Hematopoietic multipotent progenitor cell treated with erythropoietin and hydrocortisone succinate and interleukin-3 and kit ligand, for 6 days (in vitro differentiated cells): ENCODE results near the gene AFG1L.
"Not testable (repeated sequence)": the region's sequence is repeated elsewhere in the genome, so short reads cannot be mapped to it uniquely, and the experiment has no call there.

Experiments used
- DNase-seq: peaks from one replicate; pipeline ENCODE4 v3.0.0-alpha.2; 2015

The AFG1L gene

GRCh38 chr6:108355890-108356289 lies 61.0 kb downstream of the AFG1L start:
- DNase-seq, result no peak

- DNase-seq, result peak; percentile 84
Measured at GRCh38 chr6:108359901-108360882, 65.3 kb downstream of the AFG1L start.

GRCh38 chr6:108360919-108361311 lies 66.1 kb downstream of the AFG1L start:
- DNase-seq, result no peak

DNA sequence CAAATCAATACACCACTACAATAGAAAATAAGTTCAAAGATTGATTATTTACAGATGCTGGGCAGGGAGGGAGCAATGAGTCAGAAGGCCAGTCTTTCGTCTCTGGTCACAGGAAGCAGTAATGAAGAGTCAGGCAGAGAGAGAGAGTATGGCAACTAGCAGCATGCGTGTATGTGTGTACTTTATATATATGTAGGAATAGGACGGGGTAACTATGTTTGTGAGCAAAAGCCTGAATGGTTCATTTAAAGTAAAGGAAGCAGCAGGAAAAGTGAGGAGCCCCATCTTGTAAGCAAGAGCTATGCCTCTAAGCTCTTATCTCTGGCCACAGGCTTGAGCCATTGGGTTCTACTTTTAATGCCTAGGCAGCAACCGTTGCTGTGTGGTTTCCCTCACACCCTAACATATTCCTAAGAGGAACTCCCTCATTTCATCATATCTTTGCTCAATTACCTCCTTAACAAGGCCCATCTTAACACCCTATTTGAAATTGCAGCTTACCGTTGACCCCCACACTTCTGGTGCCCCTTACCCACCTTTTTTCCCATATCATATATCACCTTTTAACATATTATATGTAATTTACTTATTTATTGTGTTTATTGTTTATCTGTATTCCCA lies 66.6 kb downstream of the AFG1L start:
- peak; percentile 99 for DNase-seq

GRCh38 chr6:108362455-108362854 lies 67.6 kb downstream of the AFG1L start:
- DNase-seq, result no peak

DNA sequence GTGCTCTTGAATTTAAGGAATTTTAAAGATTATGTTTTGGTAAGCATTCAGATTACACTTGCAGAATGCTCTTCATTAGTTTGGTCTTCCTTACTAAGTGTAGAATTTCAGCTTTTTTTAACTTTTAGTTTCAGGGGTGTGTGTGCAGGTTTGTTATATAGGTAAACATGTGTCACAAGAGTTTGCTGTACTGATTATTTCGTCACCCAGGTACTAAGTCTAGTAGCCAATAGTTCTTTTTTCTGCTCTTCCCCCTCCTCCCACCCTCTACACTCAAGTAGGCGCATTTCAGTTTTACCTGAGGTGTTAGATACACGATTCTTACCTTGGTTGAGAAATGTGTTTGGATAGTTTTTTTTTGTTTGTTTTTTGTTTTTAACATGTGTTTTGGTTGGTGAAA lies 68.3 kb downstream of the AFG1L start:
- no peak for DNase-seq

GRCh38 chr6:108363889-108364313 lies 69.0 kb downstream of the AFG1L start:
- DNase-seq, result peak; percentile 27

GRCh38 chr6:108364470-108364869 lies 69.6 kb downstream of the AFG1L start:
- DNase-seq, result no peak

DNA sequence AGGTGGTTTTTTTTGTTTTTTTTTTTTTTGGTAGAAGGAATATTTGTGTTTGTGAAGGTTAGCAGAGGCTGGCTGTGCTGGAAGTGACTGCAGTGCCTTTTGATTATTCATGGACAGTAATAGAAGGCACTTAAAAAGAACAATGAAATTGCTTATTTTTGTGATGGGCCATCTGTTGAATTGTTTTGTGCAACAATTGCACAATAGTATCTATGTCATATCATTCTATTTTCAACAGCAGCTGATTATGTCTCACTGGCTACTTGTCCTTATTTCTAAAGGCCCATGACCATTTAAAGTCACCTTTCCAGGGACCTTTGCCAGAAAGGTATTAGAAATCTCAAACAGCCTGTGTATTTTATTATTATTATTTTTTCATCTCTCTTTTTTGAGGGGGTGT lies 70.6 kb downstream of the AFG1L start:
- peak; percentile 68 for DNase-seq

GRCh38 chr6:108366236-108366635 lies 71.4 kb downstream of the AFG1L start:
- no peak for DNase-seq

DNA sequence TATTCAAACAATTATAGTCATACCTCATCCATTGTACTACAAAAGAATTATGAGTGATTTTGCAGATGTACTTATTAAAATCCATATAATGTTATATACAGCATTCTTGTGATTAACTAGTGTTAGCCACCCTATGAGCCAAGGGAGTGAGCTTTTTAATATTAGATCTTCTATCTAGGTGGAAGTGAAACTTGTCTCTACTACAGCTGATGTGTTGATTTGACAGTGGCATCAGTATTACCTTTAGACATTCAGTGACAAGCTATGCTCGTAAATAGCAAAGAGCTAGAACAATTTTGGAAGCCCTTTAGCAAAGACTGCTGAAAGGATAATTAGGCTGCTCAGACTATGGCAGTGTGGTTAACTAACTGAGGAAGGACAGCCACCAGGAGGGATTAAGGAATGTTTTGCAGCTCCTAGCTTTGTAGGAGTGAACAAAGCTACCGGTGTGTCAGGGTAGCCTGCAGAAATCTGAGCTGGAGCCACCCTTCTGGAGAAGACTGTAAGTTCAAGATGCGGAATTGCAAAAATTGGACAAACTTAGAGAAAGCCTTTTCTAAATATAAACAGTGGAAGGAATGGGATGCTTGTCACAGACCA lies 73.7 kb downstream of the AFG1L start:
- DNase-seq, result no peak

DNA sequence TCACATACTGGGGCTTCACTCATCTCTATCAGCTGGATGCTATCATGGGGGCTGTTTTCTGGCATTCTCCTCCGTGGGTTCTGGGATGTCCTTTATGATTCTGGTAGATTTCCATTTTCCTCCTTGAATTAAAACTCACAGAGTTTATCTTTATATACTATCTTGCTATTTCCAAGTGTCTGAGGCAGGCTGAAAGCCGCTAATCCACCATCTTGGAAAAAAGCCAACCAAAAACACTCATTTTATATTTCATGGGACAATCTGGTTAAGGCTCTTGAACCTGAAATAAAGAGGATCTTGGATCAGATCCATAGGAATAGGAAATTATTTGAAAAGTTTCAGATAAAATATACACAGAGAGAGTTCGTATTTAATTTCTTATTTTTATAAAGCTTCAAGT lies 86.0 kb downstream of the AFG1L start:
- no peak for DNase-seq

GRCh38 chr6:108383981-108384380 lies 89.1 kb downstream of the AFG1L start:
- DNase-seq, result no peak

GRCh38 chr6:108389190-108389589 lies 94.3 kb downstream of the AFG1L start:
- not testable (repeated sequence) for DNase-seq

GRCh38 chr6:108395297-108395696 lies 100.4 kb downstream of the AFG1L start:
- DNase-seq, result no peak

DNA sequence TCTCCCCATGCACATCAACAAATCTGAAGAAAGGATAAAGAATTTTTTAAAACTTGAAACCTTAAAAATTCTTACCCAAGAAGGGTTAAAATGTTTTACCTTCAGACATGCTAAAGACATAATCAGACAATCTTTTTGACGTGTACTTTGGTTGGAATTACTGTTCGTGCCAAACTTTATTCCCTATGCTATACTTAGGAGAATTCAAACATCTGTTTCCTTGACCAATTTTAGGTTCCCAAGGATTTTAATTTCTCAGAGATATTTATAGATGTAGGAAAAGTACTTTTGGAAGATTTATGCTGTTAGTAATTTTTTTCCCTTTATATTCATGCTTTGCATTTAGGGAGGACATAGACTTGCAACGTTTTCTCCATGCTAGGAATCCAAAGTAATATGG lies 108.4 kb downstream of the AFG1L start:
- DNase-seq, result no peak

- no peak for DNase-seq
Measured at GRCh38 chr6:108406943-108407342, 112.1 kb downstream of the AFG1L start.

DNA sequence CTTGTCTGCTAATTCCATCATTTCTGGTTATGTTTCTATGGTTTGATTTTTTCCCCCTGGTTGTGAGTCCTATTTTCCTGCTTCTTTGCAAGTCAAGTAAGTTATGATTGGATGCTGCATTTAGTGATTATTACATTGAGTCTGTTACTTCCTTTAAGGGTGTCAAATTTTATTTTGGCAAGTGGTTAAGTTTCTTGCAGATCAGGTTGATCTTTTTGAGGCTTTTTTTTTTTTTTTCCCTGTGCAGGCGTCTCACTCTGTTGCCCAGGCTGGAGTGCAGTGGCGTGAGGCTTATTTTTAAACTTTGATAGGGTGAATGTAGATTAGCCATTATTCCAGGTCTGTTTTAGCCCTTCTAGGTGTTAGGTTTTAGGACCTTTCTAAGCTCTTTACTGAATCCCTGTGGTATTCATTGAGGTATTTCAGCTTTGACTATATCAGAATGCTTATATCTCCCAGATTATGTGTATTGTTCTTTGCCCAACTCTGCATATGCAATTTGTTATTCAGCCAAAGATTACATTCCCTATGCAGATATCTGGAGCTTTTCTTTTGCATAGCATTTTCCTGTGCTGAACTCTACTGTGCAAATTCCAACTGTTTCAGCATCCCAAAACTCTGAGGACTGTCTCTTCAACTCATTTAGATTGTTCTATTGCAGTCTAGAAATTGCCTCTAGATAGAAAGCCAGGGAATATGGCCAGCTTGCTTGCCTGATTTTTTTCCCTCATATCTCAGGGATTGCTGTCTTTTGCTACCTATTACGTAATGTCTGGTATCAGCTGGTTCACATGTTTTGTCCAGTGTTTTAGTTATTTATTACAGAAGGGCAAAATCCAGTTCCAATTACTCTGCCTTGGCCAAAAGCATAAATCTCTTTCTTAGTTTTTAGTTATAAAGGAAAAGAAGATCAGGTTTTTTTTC lies 113.3 kb downstream of the AFG1L start:
- DNase-seq, result no peak

DNA sequence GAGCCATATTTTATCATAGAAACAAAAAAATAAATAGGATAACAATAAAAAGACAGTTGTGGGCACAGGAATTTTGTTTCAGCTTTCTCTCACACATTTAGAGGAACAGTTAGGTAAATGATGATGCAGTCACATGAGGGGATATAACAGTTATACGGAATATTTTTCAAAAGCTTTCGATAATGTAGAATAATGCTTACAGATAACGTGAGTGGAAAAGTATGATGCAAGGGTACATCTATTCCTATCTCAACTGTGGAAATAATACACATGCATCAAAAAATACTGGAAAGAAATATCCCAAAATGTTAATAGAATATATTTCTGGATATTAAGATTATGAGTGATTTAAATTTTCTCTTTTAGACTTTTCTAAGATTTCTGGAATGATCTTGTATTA lies 114.0 kb downstream of the AFG1L start:
- DNase-seq, result no peak

GRCh38 chr6:108416047-108416833 lies 121.4 kb downstream of the AFG1L start:
- DNase-seq, result not testable (repeated sequence)

GRCh38 chr6:108417027-108417426 lies 122.2 kb downstream of the AFG1L start:
- DNase-seq, result no peak

- no peak for DNase-seq
Measured at GRCh38 chr6:108419474-108419873, 124.6 kb downstream of the AFG1L start.
